HepG2 (cell line): ENCODE measurements around the gene DLG4. TPM values are rescaled to one million over a fixed set of nuclear protein-coding genes. Genes with fewer than 3 reads are reported as not detected.

Experiments
- ARID4A ChIP-seq: sonication (generic); formaldehyde crosslinking; IDR thresholded peaks from 2 replicates; pipeline ENCODE4 v1.5.0; 2020; ENCODE audit warnings: mild to moderate bottlenecking, missing genetic modification reagents, borderline replicate concordance
- ARNT2 ChIP-seq: sonication (generic); formaldehyde crosslinking; IDR thresholded peaks from 2 replicates; pipeline ENCODE4 v1.8.0; 2022; ENCODE audit warnings: mild to moderate bottlenecking, low read depth, missing genetic modification reagents, moderate library complexity
- BORCS8-MEF2B ChIP-seq: sonication (generic); formaldehyde crosslinking; IDR thresholded peaks from 2 replicates; pipeline ENCODE4 v1.8.0; 2022; ENCODE audit warnings: mild to moderate bottlenecking, missing genetic modification reagents
- CTCF ChIP-seq: sonication (generic); formaldehyde crosslinking; IDR thresholded peaks from 2 replicates; pipeline ENCODE4 v1.5.0; 2020; ENCODE audit warnings: mild to moderate bottlenecking, missing genetic modification reagents, moderate library complexity
- HOXD1 ChIP-seq: sonication (generic); formaldehyde crosslinking; IDR thresholded peaks from 2 replicates; pipeline ENCODE4 v1.5.0; 2020; ENCODE audit warnings: missing genetic modification reagents
- IRX3 ChIP-seq: sonication (generic); formaldehyde crosslinking; IDR thresholded peaks from 2 replicates; pipeline ENCODE4 v1.8.1; 2023; ENCODE audit warnings: mild to moderate bottlenecking, low read depth, missing genetic modification reagents, borderline replicate concordance
- RBM22 ChIP-seq: fragments of 200-400 bp; formaldehyde crosslinking; optimal IDR thresholded peaks from 2 replicates; pipeline ENCODE3; 2017; ENCODE audit warnings: mild to moderate bottlenecking, low read length, moderate library complexity
- SRSF1 ChIP-seq: fragments of 200-400 bp; formaldehyde crosslinking; optimal IDR thresholded peaks from 2 replicates; pipeline ENCODE3; 2017; ENCODE audit warnings: mild to moderate bottlenecking, low read depth, low read length, moderate library complexity
- TBX3 ChIP-seq: fragments of 450-650 bp; IDR thresholded peaks from 2 replicates; pipeline ENCODE4 v1.6.1; 2017; ENCODE audit warnings: antibody characterized with exemption, mild to moderate bottlenecking, inconsistent platforms, borderline replicate concordance
- UBTF ChIP-seq: sonication (generic); formaldehyde crosslinking; IDR thresholded peaks from 2 replicates; pipeline ENCODE4 v1.4.0; 2020; ENCODE audit warnings: mild to moderate bottlenecking, missing genetic modification reagents
- ZBTB14 ChIP-seq: sonication (generic); formaldehyde crosslinking; IDR thresholded peaks from 2 replicates; pipeline ENCODE4 v1.4.0; 2020; ENCODE audit warnings: missing genetic modification reagents
- ZNF160 ChIP-seq: sonication (generic); formaldehyde crosslinking; IDR thresholded peaks from 2 replicates; pipeline ENCODE4 v1.8.0; 2022; ENCODE audit warnings: mild to moderate bottlenecking, inconsistent platforms, missing genetic modification reagents
- ZNF251 ChIP-seq: sonication (generic); formaldehyde crosslinking; IDR thresholded peaks from 2 replicates; pipeline ENCODE4 v1.9.0; 2021; ENCODE audit warnings: mild to moderate bottlenecking, missing genetic modification reagents
- ZNF33B ChIP-seq: sonication (generic); formaldehyde crosslinking; IDR thresholded peaks from 2 replicates; pipeline ENCODE4 v1.5.1; 2020; ENCODE audit warnings: mild to moderate bottlenecking, missing genetic modification reagents
- ZNF614 ChIP-seq: IDR thresholded peaks from 2 replicates; pipeline ENCODE4 v1.6.1; 2018; ENCODE audit warnings: missing biosample characterization, missing genetic modification reagents, inconsistent platforms, borderline replicate concordance
- ZNF709 ChIP-seq: sonication (generic); formaldehyde crosslinking; IDR thresholded peaks from 2 replicates; pipeline ENCODE4 v1.5.0; 2020; ENCODE audit warnings: mild to moderate bottlenecking, missing genetic modification reagents
- ZNF713 ChIP-seq: sonication (generic); formaldehyde crosslinking; IDR thresholded peaks from 2 replicates; pipeline ENCODE4 v1.4.0; 2020; ENCODE audit warnings: mild to moderate bottlenecking, missing genetic modification reagents
- ZNF850 ChIP-seq: sonication (generic); formaldehyde crosslinking; conservative IDR thresholded peaks from 2 replicates; pipeline ENCODE4 v1.9.0; 2021; ENCODE audit warnings: mild to moderate bottlenecking, missing genetic modification reagents
- ZNF878 ChIP-seq: sonication (generic); formaldehyde crosslinking; IDR thresholded peaks from 2 replicates; pipeline ENCODE4 v1.8.1; 2023; ENCODE audit warnings: mild to moderate bottlenecking, missing genetic modification reagents, moderate library complexity
- polyA plus RNA-seq, 8 experiments: library from polyadenylated mRNA; depleted of rRNA in 3 of 8; stranded (reverse) in 7 of 8; unstranded in 1 of 8; fragments of >200 nt; fragmentation: Illumina TruSeq in 4 of 8; extraction: Trizol in 4 of 8; gene quantifications; 2 replicates each; pipeline versions ENCODE4 v1.2.1 to v1.2.3, GENCODE V29; 2011 to 2016; ENCODE audit warnings: low read depth in 4 of 8, missing spikeins in 1 of 8, mixed read lengths in 1 of 8; ENCODE audit not compliant: insufficient read depth in 1 of 8
- total RNA-seq, 5 experiments: library from RNA; depleted of rRNA; stranded (reverse); fragments of >200 nt; fragmentation: Illumina TruSeq; extraction: Trizol; gene quantifications; 2 replicates each; pipeline ENCODE4 v1.2.3, GENCODE V29; 2016; ENCODE audit warnings: low read depth in 1 of 5

The DLG4 gene
- total and polyA plus RNA-seq, 2 of the 13 experiments (the other 11 are each of a cell fraction or from before 2014, with no cell fraction given): 0.71 to 4.3 TPM

GRCh38 chr17:7237761-7238419 is 18.3 kb upstream of the DLG4 start (continued):
- TF ChIP-seq ZNF160: no peak
- no peak for TF ChIP-seq CTCF (CRISPR knock-in tag)
- TF ChIP-seq HOXD1 (CRISPR knock-in tag): no peak
- 0 out of 2 replicates have a peak, but pooled peaks have one; percentile 29 for TF ChIP-seq ARNT2 (CRISPR knock-in tag)
- TF ChIP-seq ZNF251: no peak
- no peak for TF ChIP-seq ZBTB14 (CRISPR knock-in tag)
- no peak for TF ChIP-seq ZNF850 (CRISPR knock-in tag)
- peak; percentile 64; the same call in 1 of the 2 replicates for TF ChIP-seq ARID4A (CRISPR knock-in tag)
- no peak for TF ChIP-seq ZNF878 (CRISPR knock-in tag)
- no peak for TF ChIP-seq ZNF614 (CRISPR knock-in tag)
- no peak for TF ChIP-seq SRSF1
- TF ChIP-seq ZNF709 (CRISPR knock-in tag): no peak
- TF ChIP-seq UBTF (CRISPR knock-in tag): peak; percentile 49; the same call in 1 of the 2 replicates
- no peak for TF ChIP-seq RBM22
- no peak for TF ChIP-seq ZNF713
- TF ChIP-seq TBX3: no peak
- no peak for TF ChIP-seq ZNF33B (CRISPR knock-in tag)
- TF ChIP-seq BORCS8-MEF2B (CRISPR knock-in tag): no peak; the same call in 1 of the 2 replicates
- TF ChIP-seq IRX3 (CRISPR knock-in tag): no peak
